Measurements from ENCODE around the gene SPEN.
A peak's percentile ranks its signal among the peaks of the same experiment; 100 is the strongest.

The SPEN gene

DNA sequence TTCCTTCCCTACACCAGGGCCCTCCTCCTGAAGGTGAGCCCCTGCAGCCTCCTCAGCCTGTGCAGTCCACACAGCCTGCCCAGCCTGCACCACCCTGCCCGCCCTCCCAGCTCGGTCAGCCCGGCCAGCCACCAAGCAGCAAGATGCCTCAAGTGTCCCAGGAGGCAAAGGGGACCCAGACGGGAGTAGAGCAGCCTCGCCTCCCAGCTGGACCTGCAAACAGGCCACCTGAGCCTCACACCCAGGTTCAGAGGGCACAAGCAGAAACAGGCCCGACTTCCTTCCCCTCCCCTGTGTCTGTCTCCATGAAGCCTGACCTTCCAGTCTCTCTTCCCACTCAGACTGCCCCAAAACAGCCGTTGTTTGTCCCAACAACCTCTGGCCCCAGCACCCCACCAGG is 89.6 kb downstream of the SPEN start:
- no peak for DNase-seq

DNA sequence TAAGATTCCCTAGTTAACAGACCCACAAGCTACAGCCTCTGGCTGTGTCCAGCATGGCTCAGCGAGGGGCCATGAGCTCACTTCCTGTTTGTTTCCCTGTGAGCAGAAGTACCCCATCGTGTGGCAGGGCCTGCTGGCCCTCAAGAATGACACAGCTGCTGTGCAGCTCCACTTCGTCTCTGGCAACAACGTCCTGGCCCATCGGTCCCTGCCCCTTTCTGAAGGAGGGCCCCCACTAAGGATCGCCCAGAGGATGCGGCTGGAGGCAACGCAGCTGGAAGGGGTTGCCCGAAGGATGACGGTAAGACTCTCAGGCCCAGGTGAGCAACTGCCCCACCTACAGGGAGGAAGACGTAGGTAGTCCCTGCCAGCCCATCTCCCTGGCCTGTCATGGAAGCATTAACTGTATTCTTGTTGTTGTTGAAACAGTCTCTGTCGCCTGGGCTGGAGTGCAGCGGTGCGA is 90.2 kb downstream of the SPEN start:
- DNase-seq, result peak; percentile 65 to 74 (median 72)

DNA sequence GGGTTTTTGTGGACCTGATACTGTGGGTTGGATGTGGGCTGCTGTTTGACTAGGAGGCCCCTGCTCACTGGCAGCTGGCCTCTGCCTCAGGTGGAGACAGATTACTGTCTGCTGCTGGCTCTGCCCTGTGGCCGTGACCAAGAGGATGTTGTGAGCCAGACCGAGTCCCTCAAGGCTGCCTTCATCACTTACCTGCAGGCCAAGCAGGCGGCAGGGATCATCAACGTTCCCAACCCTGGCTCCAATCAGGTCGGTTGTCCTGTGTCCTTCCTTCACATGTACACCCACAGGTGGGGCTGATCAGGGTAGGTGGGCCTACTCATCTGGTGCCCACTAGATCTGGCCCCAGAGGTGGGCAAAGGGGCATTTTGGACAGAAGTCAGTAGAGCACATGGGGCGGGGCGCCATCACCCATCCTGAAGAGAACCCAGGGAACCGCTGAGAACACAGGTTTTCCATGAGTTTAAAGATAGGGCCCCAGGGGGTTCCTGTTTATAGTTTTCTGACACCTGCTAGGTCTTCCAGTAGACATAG is 91.2 kb downstream of the SPEN start:
- DNase-seq, result no peak

DNA sequence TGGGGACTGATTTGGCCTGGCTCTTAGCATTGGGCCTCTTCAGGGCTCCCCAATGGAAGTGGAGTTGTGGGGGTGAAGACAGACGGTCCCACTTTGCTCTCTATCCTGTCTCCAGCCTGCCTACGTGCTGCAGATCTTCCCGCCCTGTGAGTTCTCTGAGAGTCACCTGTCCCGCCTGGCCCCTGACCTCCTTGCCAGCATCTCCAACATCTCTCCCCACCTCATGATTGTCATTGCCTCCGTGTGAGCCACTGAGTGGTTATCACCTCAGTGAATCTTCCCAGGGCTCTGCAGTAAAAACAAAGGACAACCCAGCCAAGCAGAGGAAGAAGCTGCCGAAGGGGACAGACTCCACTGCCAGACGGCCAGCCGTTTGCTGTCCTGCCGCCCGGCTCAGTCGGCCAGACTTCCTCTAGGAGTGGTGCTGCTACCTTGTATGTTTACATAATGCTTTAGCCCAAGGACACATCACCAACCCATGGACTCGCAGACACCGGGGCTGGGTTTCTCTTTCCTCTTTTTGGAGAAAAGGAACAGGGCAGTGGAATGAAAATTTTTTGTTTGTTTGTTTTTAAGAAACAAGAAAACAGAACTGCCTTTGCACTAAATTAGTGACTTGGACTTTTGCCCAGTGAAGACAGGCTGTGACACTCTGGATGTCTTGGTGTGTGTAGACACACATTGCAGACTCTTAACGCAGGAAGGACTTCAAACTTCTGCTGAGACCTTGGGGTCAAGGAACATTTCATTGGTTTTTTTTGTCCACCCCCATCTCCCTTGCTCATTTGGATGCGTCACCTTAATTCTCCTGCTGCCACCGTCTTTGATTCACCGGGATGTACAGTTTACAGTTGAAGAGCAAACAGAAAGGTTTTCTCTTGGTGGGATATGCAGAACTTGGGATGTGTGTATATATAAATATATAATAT is 91.9 kb downstream of the SPEN start:
- peak in 1 of 3 donors; percentile 23 for DNase-seq

- DNase-seq, result no peak
These were observed 92.9 kb downstream of the SPEN start for GRCh38 chr1:15940110-15941043.

DNA sequence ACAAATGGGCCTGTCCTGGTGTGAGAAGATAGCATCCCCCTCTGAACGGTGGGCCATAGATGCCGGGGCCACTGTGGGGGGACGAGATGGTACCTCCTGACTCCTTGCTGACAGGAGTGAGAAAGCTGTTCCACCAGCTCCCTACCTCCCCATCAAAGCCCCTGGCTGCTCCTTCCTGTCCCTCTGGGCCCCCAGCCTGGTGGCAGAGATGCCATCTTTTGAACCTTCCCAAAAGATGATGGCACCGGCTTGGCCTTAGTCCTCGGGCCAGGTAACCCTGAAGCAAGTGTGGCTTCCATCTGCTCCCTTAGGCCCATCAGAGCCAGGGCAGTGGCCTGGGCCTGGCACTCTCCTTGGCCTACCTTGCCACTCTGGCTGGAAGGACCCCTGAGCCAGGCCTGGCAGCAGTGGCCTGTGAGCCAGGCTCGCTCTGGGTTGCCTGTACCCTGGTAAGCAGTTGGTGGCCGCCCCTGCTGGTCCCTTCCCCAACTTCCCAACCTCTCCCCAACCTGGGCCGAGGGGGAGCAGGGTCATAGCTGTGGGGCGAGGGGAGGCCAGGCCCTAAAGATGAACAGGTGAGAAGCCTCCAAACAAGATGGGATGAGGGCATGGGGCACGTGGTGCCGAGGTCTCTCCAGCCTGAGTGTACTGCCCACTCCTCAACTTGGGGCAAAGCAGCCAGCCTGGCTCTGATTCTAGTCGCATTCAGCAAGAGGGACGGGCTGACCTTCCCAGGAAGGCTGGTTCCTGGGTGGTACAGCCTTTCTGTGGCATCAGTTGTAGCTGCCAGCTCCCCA is 93.7 kb downstream of the SPEN start:
- DNase-seq, result no peak

DNA sequence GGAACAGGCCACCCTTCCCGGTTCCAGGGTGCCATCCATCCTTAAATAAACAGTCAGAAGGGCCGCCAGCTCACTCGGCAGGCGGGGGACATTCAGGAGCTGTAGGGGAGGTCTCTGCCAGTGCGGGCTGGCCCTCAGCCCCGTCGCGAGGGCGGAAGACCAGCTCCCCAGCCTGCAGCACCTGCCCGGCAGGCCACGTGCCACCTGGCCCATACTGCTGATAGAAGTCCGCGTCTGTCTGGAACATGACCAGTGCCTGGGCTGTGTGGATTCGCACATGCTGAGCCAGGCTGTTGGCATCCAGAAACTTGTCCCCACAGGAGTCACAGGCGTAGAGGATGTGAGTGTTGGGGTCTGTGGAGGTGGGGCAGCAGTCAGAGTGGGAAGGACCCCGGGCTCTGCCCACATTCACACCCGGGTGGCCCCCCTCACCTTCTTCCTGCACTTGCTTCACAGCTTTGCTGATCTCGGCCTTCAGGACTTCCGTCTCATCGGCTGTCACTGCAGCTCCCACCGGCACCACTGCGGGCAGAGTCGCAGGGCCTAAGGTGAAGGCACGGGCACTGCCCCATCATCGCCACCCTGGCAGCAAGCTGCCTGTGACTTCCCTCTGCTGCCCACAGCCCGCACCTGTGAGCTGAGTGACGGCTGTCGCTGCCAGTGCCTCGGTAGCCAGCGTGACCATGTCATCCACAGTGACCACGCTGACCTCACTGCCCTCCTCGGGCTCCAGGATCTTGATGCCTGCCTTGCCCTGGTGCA is 94.6 kb downstream of the SPEN start:
- DNase-seq, result no peak

DNA sequence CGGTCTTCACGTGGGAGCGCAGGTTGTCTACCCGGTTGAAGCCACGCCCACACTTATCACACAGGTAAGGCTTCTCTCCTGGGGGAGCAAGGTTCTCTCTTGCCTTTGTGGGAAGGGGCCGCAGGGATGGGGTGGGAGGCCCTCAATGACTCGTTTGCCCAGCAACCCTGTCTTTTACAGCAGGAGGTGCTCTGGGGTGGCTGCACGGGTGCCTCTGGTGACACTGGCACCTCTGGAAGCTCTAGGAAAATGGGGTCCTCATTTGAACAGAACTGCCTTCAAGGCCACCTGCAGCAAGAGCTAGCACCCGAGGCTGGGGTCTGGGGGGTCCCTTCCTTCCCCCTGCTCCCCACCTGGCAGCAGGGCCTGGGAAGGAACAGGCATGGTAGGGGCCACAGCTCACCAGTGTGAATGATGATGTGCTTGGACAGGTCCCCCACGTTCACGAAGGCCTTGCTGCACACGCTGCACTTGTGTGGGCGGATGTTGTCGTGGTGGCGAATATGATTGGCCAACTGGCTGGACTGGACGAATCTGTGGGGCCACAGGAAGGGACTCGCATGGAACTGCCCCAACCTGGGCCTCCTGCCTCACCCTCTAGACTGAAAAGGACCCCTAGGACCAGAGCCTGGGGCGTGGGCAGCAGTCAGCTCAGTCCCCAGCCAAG is 95.3 kb downstream of the SPEN start:
- DNase-seq, result no peak

DNA sequence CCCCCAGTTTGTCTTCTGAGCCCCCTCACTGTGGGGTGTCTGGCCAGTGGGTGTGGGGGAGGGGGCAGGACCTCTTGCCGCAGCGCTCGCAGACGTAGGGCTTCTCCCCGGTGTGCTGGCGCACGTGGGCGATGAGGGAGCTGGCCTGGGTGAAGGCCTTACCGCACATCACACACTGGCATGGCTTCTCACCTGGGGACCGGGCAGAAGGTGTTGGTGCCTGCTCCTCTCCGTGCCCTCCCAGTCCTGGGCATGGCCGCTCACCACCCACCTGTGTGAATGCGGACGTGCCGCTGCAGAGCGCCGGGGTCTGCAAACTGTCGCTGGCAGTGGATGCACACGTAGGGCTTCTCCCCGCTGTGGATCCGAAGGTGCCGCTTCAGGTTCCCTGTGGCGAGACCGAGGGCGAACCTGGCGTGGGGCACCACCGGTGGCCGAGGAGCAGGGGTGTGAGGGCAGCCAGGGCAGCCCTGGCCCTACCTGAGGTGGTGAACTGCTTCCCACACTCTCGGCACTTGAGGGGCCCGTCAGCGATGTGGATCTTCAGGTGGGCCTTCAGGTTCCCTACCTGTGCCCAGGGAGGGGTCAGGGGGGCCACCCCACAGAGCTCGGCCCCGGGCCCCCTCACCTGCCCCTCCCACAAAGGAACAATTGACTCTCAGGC is 96.0 kb downstream of the SPEN start:
- no peak for DNase-seq

- DNase-seq, result no peak
These were observed 96.4 kb downstream of the SPEN start for GRCh38 chr1:15943992-15944307.

GRCh38 chr1:15944308-15945010 is 97.0 kb downstream of the SPEN start:
- no peak for DNase-seq

- DNase-seq, result no peak
These were observed 97.7 kb downstream of the SPEN start for GRCh38 chr1:15945011-15945831.

DNA sequence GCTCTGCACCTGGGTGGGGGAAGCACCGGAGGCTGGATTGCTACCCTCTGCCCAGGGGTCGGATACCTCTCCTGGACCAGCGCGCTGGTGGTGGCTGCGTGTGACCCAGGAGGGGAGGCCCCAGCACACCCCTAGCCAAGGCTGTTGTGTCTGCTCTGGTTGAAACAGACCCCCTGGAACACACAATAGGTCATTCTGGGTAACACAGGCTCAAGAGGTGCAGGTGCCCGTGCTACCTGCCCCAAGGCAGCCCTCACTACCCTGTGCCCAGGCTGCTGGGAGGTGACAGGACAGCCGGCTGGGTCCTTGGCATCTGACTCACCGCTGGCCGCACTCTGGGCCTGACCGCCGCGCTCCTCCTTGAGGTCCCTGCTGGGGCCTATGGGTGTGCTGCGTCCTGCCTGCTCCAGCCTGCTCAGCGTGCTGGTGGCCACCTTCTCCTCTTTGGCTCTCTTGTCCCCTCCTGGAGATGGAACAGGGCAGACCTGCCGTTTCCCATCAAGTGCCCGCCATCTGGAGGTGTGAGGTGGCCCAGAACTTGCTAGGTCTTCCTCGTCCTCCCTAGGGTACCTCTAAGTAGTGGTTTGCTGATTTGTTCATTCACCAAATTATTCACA is 98.4 kb downstream of the SPEN start:
- no peak for DNase-seq

GRCh38 chr1:15946571-15947381 is 99.3 kb downstream of the SPEN start:
- DNase-seq, result no peak

GRCh38 chr1:15947382-15948090 is 100.0 kb downstream of the SPEN start:
- DNase-seq, result no peak

DNA sequence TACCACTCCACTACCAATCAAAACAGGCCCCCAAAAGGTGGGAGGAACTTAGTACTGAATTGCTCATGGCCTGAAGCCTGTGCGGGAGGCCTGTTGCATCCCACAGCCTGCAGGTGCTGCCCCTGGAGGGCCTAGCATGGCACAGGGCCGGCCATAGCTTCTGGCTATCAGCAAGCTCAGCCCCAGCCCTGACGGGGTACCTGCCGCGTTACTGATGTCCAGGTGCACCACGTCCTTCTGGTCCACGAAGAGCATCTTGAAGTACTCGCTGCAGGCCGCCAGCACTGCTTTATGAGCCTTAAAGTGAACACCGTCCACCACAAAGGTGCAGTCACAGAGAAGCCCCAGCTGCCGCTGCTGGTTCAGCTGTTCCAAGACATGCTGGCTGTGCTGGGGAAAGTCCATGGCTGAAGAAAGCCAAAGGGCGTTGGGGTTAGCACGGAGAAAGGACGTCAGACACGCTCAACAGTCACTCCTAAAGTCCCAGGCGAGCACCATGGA is 100.6 kb downstream of the SPEN start:
- DNase-seq, result no peak

All from suppressor macrophage treated with lipopolysaccharide for 1 hour (primary cell).